SK-N-SH (cell line): Measurements from ENCODE around the gene FOXN4. TPM values are rescaled to one million over a fixed set of nuclear protein-coding genes. Genes with fewer than 3 reads are reported as not detected.

Experiments
- CTCF ChIA-PET: fragments of 300-600, 350-600 bp; formaldehyde crosslinking; extraction: SDS; loops from one replicate; lab custom pipeline; 2021; lab: Yijun Ruan, JAX
- POLR2A ChIA-PET: fragments of 350-600 bp; sonication (Branson Sonifier 250); formaldehyde crosslinking; extraction: SDS; loops from one replicate; lab custom pipeline; 2020; ENCODE audit warnings: antibody characterized with exemption, inconsistent platforms; lab: Yijun Ruan, JAX
- DNase-seq: peaks from one replicate; pipeline ENCODE4 v3.0.0; 2012
- H2AFZ ChIP-seq: fragments of 200-600 bp; sonication (generic); 2 replicates; pipeline ENCODE4 v1.8.1; 2016; ENCODE audit warnings: antibody characterized with exemption, mild to moderate bottlenecking, low read depth
- H3F3A ChIP-seq: fragments of 200-600 bp; sonication (generic); replicated peaks from 2 replicates; pipeline ENCODE3; 2016; ENCODE audit warnings: antibody characterized with exemption, mild to moderate bottlenecking; ENCODE audit not compliant: insufficient read depth
- H3K27ac ChIP-seq, 2 experiments: fragments of 200-500 bp in 1 of 2; fragments of 200-600 bp in 1 of 2; sonication (Bioruptor generic) in 1 of 2; sonication (generic), shearing (Covaris generic) in 1 of 2; 2 replicates each; pipeline versions ENCODE4 v1.5.1 to v1.6.1; 2014 to 2016; ENCODE audit warnings: low read depth in 2 of 2, inconsistent platforms in 1 of 2, low read length in 1 of 2, mild to moderate bottlenecking in 1 of 2, mixed read lengths in 1 of 2
- H3K27me3 ChIP-seq: fragments of 200-600 bp; sonication (generic), shearing (Covaris generic); 2 replicates; pipeline ENCODE4 v1.6.1; 2016; ENCODE audit warnings: mixed run types; ENCODE audit not compliant: insufficient read depth
- H3K36me3 ChIP-seq, 2 experiments: fragments of 200-500 bp in 1 of 2; fragments of 200-600 bp in 1 of 2; sonication (Bioruptor generic) in 1 of 2; sonication (generic) in 1 of 2; replicated peaks in 1 of 2; 2 replicates each; pipeline versions ENCODE3 to v1.5.1; 2014 to 2016; ENCODE audit warnings: low read length in 1 of 2, mild to moderate bottlenecking in 1 of 2; ENCODE audit not compliant: insufficient read depth in 2 of 2, control insufficient read depth in 1 of 2
- H3K4me1 ChIP-seq, 2 experiments: fragments of 200-500 bp in 1 of 2; fragments of 200-600 bp in 1 of 2; sonication (Bioruptor generic) in 1 of 2; sonication (generic), shearing (Covaris generic) in 1 of 2; 2 replicates each; pipeline versions ENCODE4 v1.5.1 to v1.6.1; 2014 to 2016; ENCODE audit warnings: low read depth in 1 of 2, low read length in 1 of 2, mixed run types in 1 of 2; ENCODE audit not compliant: insufficient read depth in 2 of 2, control insufficient read depth in 1 of 2
- H3K4me2 ChIP-seq: fragments of 200-600 bp; sonication (generic), shearing (Covaris generic); 2 replicates; pipeline ENCODE4 v1.6.1; 2017; ENCODE audit warnings: mixed run types
- H3K4me3 ChIP-seq, 2 experiments: fragments of 200-500 bp in 1 of 2; fragments of 200-600 bp in 1 of 2; sonication (Bioruptor generic) in 1 of 2; sonication (generic), shearing (Covaris generic) in 1 of 2; 2 replicates each; pipeline versions ENCODE4 v1.5.1 to v1.8.1; 2014 to 2016; ENCODE audit warnings: low read depth in 2 of 2, inconsistent platforms in 1 of 2, low read length in 1 of 2, mild to moderate bottlenecking in 1 of 2, mixed read lengths in 1 of 2, moderate library complexity in 1 of 2
- H3K79me2 ChIP-seq: fragments of 200-600 bp; sonication (generic); 2 replicates; pipeline ENCODE4 v1.8.1; 2017; ENCODE audit warnings: mild to moderate bottlenecking; ENCODE audit not compliant: insufficient read depth
- H3K9ac ChIP-seq: fragments of 200-600 bp; sonication (generic); 2 replicates; pipeline ENCODE4 v1.6.1; 2017; ENCODE audit warnings: mixed run types
- H3K9me2 ChIP-seq: fragments of 200-600 bp; sonication (generic); 2 replicates; pipeline ENCODE4 v1.6.1; 2017; ENCODE audit warnings: mixed run types
- H3K9me3 ChIP-seq: fragments of 200-600 bp; sonication (generic); 2 replicates; pipeline ENCODE4 v1.6.1; 2017; ENCODE audit warnings: mixed run types, mild to moderate bottlenecking, moderate library complexity
- H4K20me1 ChIP-seq: fragments of 200-600 bp; sonication (generic); 2 replicates; pipeline ENCODE4 v1.6.1; 2017; ENCODE audit warnings: mild to moderate bottlenecking, mixed run types; ENCODE audit not compliant: insufficient read depth
- EP300 ChIP-seq, 2 experiments: IDR thresholded peaks; 2 replicates each; pipeline versions ENCODE4 v1.4.0 to v1.6.1; 2012; ENCODE audit warnings: borderline replicate concordance in 1 of 2, low read depth in 1 of 2, low read length in 1 of 2
- FOXJ3 ChIP-seq: sonication (generic); formaldehyde crosslinking; IDR thresholded peaks from 2 replicates; pipeline ENCODE4 v1.5.1; 2020; ENCODE audit warnings: mild to moderate bottlenecking, missing genetic modification reagents
- GABPA ChIP-seq: IDR thresholded peaks from 2 replicates; pipeline ENCODE4 v1.4.0; 2012; ENCODE audit warnings: low read depth, mild to moderate bottlenecking
- GATA2 ChIP-seq: sonication (generic); formaldehyde crosslinking; IDR thresholded peaks from 2 replicates; pipeline ENCODE4 v1.5.0; 2020; ENCODE audit warnings: mild to moderate bottlenecking, missing genetic modification reagents
- JUND ChIP-seq: IDR thresholded peaks from 2 replicates; pipeline ENCODE4 v1.4.0; 2012
- MXI1 ChIP-seq: IDR thresholded peaks from 2 replicates; pipeline ENCODE4 v1.6.1; 2012; ENCODE audit warnings: mild to moderate bottlenecking, low read depth, low read length, improper control_type of control experiment
- POLR2AphosphoS5 ChIP-seq: IDR thresholded peaks from 2 replicates; pipeline ENCODE4 v1.6.1; 2012; ENCODE audit warnings: low read depth, low read length
- RAD21 ChIP-seq: IDR thresholded peaks from 2 replicates; pipeline ENCODE4 v1.6.1; 2012; ENCODE audit warnings: mild to moderate bottlenecking, low read length
- RCOR1 ChIP-seq: fragments of 150-350 bp; IDR thresholded peaks from 2 replicates; pipeline ENCODE4 v1.6.1; 2017; ENCODE audit warnings: antibody characterized with exemption, low read length
- RFX5 ChIP-seq: IDR thresholded peaks from 2 replicates; pipeline ENCODE4 v1.6.1; 2012; ENCODE audit warnings: mild to moderate bottlenecking, improper control_type of control experiment, low read length
- TAF1 ChIP-seq: IDR thresholded peaks from 2 replicates; pipeline ENCODE4 v1.6.1; 2012; ENCODE audit warnings: low read depth, mild to moderate bottlenecking, low read length, moderate library complexity, borderline replicate concordance
- TEAD4 ChIP-seq: IDR thresholded peaks from 2 replicates; pipeline ENCODE4 v1.4.0; 2012; ENCODE audit warnings: mild to moderate bottlenecking, borderline replicate concordance; ENCODE audit not compliant: insufficient read depth
- WGBS: methylation state at CpG from one replicate; pipeline ENCODE4 v1.1.6; 2017; ENCODE audit warnings: low lambda C conversion rate; 5-methylcytosine and 5-hydroxymethylcytosine counted together
- polyA plus RNA-seq, 3 experiments: library from polyadenylated mRNA; depleted of rRNA; stranded (reverse); fragments of >200 nt; gene quantifications; 2 replicates each; pipeline ENCODE4 v1.2.3, GENCODE V29; 2012
- TF ChIP-seq, protein P1 (sequence below): IDR thresholded peaks from 2 replicates; pipeline ENCODE4 v1.4.0; 2012; ENCODE audit warnings: low read depth, borderline replicate concordance
- TF ChIP-seq, protein P2 (sequence below): IDR thresholded peaks from 2 replicates; pipeline ENCODE4 v1.4.0; 2012; ENCODE audit warnings: low read depth, borderline replicate concordance
- TF ChIP-seq, protein P3 (sequence below): fragments of 150-350 bp; IDR thresholded peaks from 2 replicates; pipeline ENCODE4 v1.6.1; 2017; ENCODE audit warnings: antibody characterized with exemption, low read length, low read depth, borderline replicate concordance
- TF ChIP-seq, protein P4 (sequence below): fragments of 150-350 bp; IDR thresholded peaks from 2 replicates; pipeline ENCODE4 v1.6.1; 2016; ENCODE audit warnings: mild to moderate bottlenecking, low read depth, low read length

FOXN4 gene
- polyA plus RNA-seq, 1 of the 3 experiments (the other 2 are of a cell fraction): 0.10 TPM

DNA sequence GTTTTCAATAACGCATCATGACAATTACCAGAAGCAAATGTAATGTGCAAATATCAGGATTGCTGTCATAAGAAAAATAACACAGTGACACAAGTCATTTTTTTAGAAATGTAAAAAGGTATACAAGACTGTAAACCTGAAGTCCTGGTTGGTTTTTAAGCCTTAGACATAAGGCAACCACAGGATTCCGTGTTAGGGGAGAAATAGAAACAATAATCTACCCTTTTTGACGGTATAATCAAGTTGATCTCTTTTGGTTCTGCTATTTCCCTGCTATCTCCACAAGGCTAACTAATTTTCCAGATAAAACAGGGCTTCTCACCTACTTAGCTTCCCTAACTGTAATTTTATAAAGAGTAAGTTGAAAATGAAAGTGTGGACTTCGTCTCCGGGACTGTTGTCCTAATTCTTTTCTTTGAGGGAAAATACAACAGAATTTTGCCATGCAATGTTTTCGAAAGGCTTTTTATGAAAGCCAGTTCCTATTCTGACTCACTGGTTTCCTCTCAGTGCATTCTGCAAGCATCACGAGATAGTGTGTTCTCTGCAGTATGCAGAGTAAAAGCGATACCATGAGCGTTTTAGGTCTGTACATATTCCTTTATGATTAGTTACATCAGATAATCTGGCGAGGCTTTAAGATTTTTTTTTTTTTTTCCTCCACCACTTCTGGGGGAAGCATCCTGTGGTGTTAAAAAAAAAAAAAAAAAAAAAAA is 49.2 kb upstream of the FOXN4 start:
- Histone ChIP-seq H4K20me1 (no peaks in the 10 kb centered on the region), H3K4me1 (peaks cover 0 to 6% of the 10 kb centered on the region in 2 experiments; a peak in 2 of 4 replicates), H3K9ac (no peak overlapping the region), H3K79me2 (no peaks in the 10 kb centered on the region), H3K27me3 (peaks cover 12% of the 10 kb centered on the region; the same call in 1 of the 2 replicates), H3K9me3 (no peaks in the 10 kb centered on the region), H3K4me2 (peak overlapping the region; percentile 22; the same call in 1 of the 2 replicates), H3K4me3 (peak overlapping the region; percentile 25 to 31; a peak in 3 of 4 replicates), H2AFZ (peak overlapping the region; percentile 42), H3F3A (no peaks in the 10 kb centered on the region), H3K9me2 (no peaks in the 10 kb centered on the region), H3K36me3 (no peaks in the 10 kb centered on the region), H3K27ac (peak overlapping the region in 1 of 2 experiments; percentile 47; a peak in 2 of 4 replicates)
- DNase-seq: peak; percentile 25
- TF ChIP-seq RFX5 (no peak), GATA2 (CRISPR knock-in tag) (peak; percentile 19; the same call in 1 of the 2 replicates)
- CTCF ChIA-PET: no interaction called here
- POLR2A ChIA-PET: no interaction called here
- WGBS: 42% methylated on average over 10 of the region's 10 CpGs

DNA sequence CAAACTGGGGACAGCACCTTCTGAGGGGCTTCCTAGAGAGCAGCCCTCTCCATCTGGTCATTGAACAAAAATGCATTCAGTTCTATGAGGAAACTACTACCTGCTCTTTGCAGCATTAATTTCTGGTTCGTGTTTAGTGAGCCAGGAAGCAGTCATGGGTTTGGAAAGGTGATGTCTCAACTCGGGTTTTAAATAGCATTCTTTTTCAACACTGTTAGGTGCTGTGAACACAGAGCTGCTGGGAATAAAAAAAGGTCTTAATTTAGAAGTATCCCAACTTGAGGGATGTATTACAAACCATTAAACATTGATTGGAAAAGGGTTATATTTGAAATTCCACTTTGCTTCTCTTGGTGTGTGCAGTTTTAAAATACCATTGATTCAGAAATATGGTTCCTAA is 47.9 kb upstream of the FOXN4 start:
- no peak for DNase-seq
- Histone ChIP-seq H3K4me1 (peaks cover 0 to 6% of the 10 kb centered on the region in 2 experiments; a peak in 2 of 4 replicates), H3K27me3 (peaks cover 12% of the 10 kb centered on the region; the same call in 1 of the 2 replicates), H3K79me2 (no peaks in the 10 kb centered on the region), H3K27ac (no peak overlapping the region), H4K20me1 (no peaks in the 10 kb centered on the region), H3K4me3 (no peak overlapping the region), H3K36me3 (no peaks in the 10 kb centered on the region), H3F3A (no peaks in the 10 kb centered on the region), H3K9me3 (no peaks in the 10 kb centered on the region), H3K9me2 (no peaks in the 10 kb centered on the region), H2AFZ (no peak overlapping the region), H3K4me2 (no peak overlapping the region), H3K9ac (no peak overlapping the region)
- TF ChIP-seq RAD21 (no peak), JUND (no peak), POLR2AphosphoS5 (no peak), TEAD4 (no peak), FOXJ3 (CRISPR knock-in tag) (no peak), GABPA (no peak), MXI1 (no peak), TAF1 (no peak), EP300 (IDR thresholded peaks at IDR 0.05; ENCODE audit: borderline replicate concordance in 1 of 2, low read depth in 1 of 2, low read length in 1 of 2) (no peak), RCOR1 (no peak)
- TF ChIP-seq, protein P1, sequence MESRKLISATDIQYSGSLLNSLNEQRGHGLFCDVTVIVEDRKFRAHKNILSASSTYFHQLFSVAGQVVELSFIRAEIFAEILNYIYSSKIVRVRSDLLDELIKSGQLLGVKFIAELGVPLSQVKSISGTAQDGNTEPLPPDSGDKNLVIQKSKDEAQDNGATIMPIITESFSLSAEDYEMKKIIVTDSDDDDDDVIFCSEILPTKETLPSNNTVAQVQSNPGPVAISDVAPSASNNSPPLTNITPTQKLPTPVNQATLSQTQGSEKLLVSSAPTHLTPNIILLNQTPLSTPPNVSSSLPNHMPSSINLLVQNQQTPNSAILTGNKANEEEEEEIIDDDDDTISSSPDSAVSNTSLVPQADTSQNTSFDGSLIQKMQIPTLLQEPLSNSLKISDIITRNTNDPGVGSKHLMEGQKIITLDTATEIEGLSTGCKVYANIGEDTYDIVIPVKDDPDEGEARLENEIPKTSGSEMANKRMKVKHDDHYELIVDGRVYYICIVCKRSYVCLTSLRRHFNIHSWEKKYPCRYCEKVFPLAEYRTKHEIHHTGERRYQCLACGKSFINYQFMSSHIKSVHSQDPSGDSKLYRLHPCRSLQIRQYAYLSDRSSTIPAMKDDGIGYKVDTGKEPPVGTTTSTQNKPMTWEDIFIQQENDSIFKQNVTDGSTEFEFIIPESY: no peak
- TF ChIP-seq, protein P2, sequence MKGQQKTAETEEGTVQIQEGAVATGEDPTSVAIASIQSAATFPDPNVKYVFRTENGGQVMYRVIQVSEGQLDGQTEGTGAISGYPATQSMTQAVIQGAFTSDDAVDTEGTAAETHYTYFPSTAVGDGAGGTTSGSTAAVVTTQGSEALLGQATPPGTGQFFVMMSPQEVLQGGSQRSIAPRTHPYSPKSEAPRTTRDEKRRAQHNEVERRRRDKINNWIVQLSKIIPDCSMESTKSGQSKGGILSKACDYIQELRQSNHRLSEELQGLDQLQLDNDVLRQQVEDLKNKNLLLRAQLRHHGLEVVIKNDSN: no peak
- TF ChIP-seq, protein P3, sequence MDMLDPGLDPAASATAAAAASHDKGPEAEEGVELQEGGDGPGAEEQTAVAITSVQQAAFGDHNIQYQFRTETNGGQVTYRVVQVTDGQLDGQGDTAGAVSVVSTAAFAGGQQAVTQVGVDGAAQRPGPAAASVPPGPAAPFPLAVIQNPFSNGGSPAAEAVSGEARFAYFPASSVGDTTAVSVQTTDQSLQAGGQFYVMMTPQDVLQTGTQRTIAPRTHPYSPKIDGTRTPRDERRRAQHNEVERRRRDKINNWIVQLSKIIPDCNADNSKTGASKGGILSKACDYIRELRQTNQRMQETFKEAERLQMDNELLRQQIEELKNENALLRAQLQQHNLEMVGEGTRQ: no peak
- TF ChIP-seq, protein P4, sequence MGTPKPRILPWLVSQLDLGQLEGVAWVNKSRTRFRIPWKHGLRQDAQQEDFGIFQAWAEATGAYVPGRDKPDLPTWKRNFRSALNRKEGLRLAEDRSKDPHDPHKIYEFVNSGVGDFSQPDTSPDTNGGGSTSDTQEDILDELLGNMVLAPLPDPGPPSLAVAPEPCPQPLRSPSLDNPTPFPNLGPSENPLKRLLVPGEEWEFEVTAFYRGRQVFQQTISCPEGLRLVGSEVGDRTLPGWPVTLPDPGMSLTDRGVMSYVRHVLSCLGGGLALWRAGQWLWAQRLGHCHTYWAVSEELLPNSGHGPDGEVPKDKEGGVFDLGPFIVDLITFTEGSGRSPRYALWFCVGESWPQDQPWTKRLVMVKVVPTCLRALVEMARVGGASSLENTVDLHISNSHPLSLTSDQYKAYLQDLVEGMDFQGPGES: no peak
- 27% methylated on average over 2 of the region's 2 CpGs for WGBS
- ChIA-PET CTCF (interaction anchor here (1.3 kb wide), 1 partner anchor 93 kb away, joined by 4 read pairs; no protein-coding TSS in a partner anchor), POLR2A (no interaction called here)
